HG03432 (cell line): ENCODE data around the gene AIG1.
"Not testable (repeated sequence)": the region's sequence is repeated elsewhere in the genome, so short reads cannot be mapped to it uniquely, and the experiment has no call there.

Experiments used
- ATAC-seq: cut with Tn5 transposase; IDR thresholded peaks from one replicate; pipeline ENCODE4 v1.9.1; 2021; ENCODE audit warnings: mild to moderate bottlenecking, moderate library complexity; ENCODE audit not compliant: unreplicated experiment

Gene AIG1

DNA sequence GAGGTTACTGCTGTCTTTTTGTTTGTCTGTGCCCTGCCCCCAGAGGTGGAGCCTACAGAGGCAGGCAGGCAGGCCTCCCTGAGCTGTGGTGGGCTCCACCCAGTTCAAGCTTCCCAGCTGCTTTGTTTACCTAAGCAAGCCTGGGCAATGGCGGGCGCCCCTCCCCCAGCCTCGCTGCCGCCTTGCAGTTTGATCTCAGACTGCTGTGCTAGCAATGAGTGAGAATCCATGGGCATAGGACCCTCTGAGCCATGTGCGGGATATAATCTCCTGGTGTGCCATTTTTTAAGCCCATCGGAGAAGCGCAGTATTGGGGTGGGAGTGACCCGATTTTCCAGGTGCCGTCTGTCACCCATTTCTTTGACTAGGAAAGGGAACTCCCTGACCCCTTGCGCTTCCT, 247.1 kb downstream of the AIG1 start:
- not testable (repeated sequence) for ATAC-seq

DNA sequence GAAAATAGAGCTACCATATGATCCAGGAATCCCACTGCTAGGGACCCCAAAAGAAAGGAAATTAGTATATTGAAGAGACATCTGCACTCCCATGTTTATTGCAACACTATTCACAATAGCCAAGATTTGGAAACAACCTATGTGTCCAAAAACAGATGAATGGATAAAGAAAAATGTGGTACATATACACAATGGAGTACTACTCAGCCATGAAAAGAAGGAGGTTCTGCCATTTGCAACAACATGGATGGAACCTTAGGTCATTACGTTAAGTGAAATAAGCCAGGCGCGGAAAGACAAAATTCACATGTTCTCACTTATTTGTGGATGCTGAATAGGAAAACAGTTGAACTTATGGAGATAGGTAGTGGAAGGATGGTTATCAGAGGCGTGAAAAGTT, 252.5 kb downstream of the AIG1 start:
- ATAC-seq, result no peak

DNA sequence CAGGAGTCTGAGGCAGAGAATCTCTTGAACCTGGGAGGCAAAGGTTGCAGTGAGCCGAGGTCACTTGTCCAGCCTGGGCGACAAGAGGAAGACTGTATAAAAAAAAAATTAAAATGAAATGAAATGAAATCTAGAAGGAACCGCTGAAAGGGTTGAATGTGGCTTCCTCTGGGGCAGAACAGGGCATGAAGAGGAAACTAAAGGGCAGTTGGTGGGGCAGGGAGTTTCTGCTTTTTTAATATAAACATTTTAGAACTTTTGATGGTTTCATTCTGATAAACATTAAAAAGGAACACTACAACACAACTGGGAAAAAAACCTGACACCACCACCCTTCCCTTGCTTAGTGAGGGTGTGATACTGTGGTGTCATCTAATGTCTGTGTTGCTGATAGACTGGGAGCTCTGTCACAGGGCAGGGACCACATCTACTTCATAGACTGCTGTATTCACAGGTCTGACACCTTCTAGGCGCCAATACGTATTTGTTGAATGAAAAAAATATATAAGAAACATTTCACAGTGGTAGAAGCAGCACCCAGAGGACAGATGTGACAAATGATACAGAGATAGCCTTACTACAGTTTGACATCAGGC, 260.9 kb downstream of the AIG1 start:
- no peak for ATAC-seq

DNA sequence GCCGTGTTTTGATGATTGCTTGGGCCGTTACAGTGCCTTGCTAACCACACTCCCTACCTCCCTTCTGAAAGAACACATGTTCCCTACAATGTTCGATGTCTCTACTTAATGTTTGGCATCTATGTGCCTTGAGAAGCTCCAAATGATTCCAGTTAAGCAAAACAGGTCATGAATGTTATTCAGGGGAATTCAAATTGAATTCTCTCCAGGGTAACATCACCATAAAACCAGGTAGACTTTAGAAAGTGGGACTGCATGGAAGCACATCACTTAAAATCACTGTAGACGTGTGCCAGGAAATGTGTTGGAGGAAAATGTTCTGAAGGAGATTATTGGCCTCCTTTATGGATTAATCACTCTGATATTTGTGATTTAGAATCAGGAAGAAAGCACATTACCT, 261.7 kb downstream of the AIG1 start:
- ATAC-seq, result no peak

DNA sequence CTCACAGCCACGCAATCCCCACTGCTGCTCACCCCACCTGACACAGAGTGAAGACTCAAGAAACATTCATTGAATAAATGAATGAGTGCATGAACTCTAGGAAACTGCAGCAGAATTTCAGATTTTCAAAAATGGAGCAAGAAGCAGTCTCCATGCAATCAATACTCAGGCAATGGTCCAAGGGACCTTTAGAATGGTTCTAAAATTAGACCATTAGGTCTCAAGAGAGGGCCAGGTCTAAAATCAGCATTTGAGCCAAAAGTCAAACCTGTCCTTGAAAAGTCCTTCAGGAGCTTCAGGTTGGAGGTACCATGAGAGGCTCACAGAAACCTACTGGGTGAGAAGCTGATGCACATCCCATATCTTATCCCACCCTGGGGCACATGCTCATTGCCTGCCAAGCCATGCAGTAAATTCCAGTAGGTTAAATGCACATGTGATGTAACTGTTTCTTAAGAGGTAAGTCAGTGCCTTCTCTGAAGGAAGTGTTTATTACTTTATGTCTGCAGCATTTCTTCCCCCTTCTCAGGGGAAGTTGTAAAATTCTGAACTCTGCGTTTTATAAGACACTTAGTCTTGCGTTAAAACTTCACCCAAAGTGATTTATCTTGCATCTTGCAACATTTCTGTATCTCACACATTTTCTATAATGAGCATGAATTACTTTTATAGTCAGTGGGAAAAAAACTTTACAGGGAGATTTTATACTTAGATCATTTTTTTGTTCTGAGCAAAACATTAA, 263.2 kb downstream of the AIG1 start:
- no peak for ATAC-seq

DNA sequence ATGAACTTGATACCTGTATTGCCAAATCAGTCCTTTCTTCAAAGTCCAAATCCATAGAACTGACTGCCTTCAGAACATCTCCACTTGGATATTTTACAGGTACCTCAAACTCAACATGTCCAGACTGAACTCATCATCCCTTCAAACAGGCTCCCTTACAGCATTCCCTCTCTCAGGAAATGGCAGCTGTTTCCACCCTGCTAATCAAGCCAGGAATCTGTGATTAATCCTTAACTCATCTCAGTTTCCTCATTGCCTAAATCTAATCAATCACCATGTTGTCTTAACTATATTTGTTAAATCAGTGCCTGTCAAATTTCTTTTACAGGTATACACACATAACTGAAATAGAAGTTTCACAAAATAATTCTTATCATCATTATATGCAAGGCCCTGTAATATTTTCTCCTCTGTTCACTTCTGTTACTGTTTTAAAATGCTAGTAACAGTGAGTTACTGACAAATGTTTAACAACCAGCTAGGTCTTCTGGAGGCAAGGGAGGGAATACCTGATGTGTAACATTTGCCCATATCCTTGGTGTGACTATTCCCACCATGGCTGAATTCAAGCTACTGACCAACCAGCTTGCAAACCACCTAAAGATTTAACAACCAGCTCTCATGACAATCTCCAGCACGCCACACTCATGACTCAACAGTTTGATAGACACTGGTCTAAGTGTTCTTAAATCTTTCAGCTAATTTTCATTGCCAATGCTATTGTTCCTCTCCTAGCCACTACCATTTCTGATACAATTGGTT, 264.9 kb downstream of the AIG1 start:
- no peak for ATAC-seq

DNA sequence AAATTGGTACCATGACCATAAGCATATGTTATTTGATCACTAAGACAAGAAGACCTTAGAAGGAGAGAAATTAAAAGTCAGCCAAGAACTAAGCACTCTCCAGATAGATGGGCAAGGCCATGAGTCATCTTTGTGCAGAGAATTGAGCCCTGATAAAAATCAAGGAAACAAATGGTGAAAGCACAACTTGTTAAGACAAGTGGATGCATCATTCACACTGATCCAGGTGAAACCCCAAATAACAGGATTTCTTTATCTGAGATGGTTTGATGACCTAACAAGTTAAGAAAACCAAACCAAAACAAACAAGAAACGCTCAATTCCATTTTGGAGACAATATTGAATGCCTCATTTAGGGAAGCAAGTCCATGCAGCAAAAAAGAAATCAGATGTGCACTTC, 268.2 kb downstream of the AIG1 start:
- no peak for ATAC-seq

DNA sequence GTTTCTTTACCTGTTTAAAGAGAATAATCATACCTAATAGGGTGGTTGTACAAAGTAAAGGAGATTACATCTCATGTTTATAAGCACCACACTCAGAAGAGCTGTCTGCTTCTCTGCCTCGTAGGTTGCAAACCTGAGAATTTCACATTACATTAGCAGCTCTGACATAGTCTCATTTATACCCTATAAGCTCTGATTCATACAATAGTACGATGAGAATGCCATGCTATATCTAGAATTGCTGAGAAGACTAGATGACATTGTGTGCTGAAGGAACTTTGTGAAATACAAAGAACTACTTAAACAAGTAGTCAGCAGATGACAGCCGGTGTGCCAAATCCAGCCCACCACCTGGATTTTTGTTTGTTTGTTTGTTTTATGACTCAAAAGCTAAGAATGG, 268.6 kb downstream of the AIG1 start:
- no peak for ATAC-seq

DNA sequence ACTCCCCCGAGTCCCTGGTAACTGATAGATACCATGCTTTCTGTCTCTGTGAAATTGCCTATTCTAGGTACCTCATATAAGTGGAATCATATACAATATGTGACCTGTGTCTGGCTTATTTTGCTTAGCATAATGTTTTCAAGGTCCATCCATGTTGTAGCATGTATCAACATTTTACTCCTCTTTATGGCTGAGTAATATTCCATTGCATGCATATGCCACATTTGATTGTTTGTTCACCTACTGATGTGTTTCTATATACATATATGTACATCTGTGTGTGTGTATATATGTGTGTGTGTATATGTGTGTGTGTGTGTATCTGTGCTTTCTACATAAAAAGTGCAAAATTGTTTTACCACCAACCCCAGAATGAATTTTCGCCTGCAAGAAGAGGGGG, 270.7 kb downstream of the AIG1 start:
- ATAC-seq, result no peak

DNA sequence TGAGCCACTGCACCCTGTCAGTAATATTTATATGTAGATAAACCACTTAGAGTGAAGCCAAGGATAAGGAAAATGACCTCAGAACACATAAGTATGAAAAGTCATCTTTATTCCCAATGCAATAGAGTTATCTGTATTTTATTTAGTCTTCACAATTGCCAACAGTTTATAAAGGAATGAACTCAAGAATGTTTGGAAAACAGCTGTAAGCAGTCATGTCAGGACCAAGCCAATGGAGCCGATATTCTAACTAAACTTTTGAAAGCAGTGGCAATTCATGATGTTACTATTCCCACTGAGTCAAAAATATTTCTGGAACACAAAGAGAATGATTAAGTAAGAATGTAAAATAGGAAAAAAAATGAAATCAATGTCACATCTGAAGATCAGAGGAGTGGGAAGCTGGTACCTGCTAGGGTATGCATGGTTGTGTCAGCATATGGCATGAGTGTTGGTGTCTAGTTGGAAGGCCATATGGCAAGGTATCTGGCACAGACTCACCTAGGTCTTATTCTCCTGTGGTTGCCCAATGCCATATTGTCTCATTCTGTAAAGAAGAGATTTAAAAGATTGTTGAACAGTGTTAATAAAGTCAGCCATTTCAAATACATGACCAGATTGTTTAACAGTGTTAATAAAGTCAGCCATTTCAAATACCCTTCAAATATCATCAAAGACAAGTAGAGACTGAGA, 271.6 kb downstream of the AIG1 start:
- no peak for ATAC-seq

DNA sequence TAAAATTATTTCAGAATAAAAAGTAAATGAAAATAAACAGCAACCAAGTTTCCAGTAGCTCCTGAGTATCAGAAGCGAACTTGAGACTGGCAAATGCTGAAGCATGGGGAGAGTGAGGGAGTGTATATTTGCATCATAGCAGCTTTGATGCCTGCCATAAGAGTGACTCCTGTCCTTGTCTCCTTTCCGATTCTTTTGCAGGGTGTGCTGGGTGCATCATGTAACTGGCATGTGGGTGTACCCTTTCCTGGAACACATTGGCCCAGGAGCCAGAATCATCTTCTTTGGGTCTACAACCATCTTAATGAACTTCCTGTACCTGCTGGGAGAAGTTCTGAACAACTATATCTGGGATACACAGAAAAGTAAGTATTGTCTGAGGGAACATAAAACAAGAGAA, 272.4 kb downstream of the AIG1 start:
- no peak for ATAC-seq

DNA sequence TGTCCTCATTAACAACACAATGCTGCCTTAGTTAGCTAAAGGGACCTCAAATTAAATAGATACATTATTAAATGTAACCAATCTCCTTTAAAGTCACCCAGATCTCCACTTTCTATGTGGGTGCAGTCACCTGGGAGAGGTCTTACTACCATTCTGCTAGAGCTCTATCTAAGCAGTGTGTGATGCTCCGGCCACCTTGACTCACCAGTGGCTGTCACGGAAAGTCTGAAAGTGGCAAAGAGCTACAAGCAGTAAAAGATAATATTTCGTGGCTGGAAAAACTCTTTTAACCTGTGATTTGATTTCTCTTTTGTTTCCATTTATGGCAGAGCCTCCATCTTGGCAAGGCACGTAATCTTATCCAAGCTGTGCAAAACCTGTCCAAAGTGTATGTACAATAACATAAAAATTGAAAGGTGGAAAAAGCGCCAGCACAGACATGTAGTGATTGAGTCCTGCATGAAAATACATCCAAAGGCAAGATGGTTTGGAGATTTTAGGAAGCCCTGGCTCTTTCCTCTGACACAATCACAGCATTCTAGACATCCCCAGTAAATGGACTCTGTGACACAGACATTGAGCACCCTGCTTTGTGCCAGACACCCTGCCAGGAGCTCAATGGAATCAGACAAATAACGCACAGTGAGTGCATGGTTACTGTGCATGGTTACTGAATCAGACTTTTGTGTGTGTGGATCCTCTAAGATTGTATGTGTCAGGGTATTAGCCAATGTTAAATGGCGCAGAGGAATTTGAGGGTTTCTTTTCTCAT, 273.2 kb downstream of the AIG1 start:
- no peak for ATAC-seq

DNA sequence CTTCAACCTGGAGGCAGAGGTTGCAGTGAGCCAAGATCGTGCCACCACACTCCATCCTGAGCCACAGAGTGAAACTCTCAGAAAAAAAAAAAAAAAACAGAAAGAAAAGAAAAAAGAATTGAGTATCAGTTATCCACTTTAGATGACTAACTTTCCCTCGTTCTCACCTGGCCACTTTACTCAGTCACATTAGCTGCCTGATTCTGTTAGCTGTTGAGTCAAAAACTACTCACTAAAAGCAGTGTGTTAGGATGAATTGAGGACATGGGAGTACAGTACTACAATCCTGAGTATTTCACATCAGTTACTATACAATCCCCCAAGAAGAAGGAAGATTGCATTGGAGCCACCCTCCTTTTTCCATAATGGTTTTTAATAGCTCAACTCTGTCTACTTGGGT, 275.2 kb downstream of the AIG1 start:
- no peak for ATAC-seq

DNA sequence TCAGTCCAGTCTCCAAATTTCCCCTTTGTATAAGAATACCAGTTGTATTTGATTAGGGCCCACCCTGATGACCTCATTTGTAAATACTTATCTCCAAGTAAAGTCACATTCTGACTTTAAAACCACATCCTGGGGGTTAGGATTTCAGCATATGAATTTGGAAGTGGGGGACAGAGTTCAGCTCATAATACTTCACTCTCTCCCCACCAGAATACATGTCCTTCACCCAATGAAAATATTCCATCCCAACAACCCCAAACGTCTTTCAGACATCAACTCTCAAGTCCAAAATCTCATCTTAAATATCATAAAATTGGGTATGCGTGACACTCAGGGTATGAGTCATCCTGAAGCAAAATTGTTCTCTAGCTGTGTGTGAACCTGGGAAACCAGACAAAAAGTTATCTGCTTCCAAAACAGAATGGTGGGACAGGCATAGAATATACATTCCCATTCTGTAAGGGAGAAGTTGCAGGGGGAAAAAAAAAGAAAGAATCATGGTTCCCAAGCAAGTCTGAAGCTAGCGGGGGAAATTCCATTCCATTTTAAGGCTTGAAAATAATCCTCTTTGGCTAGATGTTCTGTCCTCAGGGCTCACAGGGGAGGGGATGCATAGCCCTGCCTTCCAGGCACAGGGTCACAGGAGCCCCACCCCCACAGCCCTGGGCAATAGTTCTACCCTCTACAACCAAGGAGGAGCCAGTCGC, 275.9 kb downstream of the AIG1 start:
- ATAC-seq, result no peak

DNA sequence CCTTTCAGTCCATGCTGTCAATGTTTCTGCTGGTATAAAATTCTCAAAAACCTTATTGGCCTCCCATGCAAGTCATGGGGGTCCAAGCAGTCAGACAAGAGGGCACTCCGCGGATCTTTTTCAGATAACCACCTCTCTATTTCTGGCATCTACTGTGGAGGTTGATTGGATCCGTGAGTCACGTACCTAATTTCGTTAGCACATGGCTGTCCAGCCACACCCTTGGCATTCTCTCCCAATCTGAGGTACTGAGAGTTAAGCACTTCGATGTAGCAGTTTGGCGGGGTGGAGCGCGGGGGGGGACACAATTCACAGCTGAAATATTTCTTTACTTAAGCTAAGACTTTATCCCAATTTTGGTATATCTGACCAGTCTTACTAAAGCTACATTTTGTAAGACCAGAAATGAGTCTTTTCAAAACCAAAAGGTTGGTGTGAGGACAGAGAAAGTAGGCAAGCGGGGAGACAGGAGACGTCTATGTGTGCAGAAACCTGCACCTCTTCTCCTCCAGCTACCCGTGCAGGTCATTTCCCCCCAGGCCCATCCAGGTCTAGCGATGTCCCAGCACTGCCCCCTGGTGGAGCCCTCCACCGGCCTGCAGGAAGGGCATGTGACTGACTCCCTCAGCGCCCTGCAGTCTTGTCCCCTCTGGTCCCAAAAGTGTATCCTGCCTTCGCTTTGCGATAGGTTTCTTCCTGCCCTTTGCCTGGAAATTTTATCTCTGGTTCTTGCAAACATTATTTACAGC, 276.7 kb downstream of the AIG1 start:
- ATAC-seq, result no peak

DNA sequence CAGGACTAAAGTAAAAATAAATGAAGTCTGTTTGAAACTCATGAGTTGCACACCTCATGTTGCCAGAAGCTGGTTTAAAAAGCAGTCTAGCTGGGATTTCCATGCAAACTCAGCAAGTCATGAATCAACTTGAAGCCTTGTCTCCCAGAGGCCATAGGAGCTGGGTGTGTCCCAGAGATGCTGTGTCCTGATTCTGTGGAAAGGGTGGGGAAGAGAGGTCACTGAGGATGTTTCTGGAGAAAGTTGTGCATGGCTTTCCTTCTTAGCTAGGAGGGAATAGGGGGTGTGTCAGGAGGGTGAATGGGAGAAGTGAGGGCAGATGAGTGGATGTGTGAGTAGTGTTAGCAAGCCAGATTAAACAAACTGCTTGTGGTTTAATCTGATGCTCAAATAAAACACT, 278.5 kb downstream of the AIG1 start:
- no peak for ATAC-seq

DNA sequence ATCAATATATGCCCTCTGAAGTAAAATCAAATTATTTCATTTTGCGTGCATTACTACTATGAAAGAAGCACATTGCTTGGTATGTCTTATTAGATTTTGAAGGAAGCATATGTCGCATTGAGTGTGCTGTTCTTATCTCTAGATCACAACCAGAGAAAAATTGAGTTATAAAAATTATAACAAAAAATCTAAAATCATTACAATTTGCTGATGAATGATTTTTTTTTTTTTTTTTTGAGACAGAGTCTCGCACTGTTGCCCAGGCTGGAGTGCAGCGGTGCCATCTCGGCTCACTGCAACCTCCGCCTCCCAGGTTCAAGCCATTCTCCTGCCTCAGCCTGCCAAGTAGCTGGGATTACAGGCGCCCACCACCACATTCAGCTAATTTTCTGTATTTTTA, 284.8 kb downstream of the AIG1 start:
- not testable (repeated sequence) for ATAC-seq

DNA sequence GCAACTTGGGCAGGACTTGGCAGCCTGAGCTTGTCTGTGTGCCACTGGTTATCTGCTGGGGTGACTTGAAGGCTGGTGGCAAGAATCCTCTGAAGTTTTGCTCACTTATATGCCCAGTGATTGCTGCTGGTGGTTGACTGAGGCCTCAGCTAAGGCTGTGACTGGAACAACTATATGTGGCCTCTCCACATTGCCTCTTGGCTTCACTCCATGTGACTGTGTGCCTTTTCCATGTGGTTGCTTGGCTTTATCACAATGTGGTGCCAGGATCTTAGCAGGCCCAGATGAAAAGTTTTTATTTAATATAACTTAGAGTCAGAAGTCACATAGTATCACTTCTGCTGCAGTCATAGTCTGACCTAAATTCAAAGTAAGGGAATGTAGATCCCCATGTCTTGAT, 285.3 kb downstream of the AIG1 start:
- ATAC-seq, result no peak

DNA sequence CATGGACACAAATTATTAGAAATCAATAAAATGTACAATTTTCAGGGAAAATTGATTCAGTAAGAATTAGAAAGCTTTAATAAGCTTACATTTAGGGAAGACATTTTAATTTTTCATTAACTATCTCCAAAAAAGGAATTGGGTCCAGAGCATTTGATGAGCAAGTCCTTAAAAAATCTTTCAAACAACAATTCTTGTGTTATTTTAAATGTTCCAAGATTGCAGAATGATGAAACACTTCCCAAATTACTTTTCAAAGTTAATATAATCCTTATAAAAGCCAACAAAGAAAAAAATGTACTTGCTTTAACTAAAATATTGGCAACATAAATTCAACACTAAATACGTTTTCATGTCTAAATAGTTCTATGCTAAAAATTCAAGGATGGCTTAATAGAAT, 287.8 kb downstream of the AIG1 start:
- no peak for ATAC-seq

DNA sequence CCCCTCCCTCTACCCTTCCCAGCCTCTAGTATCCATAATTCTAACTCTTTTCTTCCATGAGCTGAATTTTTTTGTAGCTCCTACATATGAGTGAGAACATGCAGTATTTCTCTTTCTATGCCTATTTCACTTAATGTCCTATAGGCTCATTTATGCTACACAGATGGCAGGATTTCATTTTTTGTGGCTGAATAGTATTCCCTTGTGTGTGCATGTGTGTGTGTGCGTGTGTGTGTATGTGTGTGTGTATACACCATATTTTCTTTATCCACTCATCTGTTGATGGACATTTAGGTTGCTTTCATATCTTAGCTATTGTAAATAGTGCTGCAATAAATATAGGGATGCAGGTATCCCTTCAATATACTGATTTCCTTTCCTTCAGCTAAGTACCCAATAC, 288.8 kb downstream of the AIG1 start:
- no peak for ATAC-seq
